Spleen (tissue), 11 donors: Measurements from ENCODE around the gene F8. TPM values are rescaled to one million over a fixed set of nuclear protein-coding genes. Genes with fewer than 3 reads are reported as not detected.
"Not testable (repeated sequence)": the region's sequence is repeated elsewhere in the genome, so short reads cannot be mapped to it uniquely, and the experiment has no call there.

ENCODE experiments used
- DNase-seq: peaks from one replicate; pipeline ENCODE4 v3.0.0-alpha.2; 2020
- H3K27ac ChIP-seq, 8 donors: fragments of 200-600 bp; sonication (generic) in 7 of 8; 1 replicate in 4 of 8; 2 replicates in 4 of 8; pipeline versions ENCODE4 v1.5.0 to v1.8.0; 2016 to 2021; ENCODE audit warnings: inconsistent platforms in 4 of 8, mild to moderate bottlenecking in 4 of 8, moderate library complexity in 1 of 8
- H3K27me3 ChIP-seq, 7 donors: fragments of 200-600 bp; sonication (generic) in 6 of 7; replicated peaks in 1 of 7; 1 replicate in 4 of 7; 2 replicates in 3 of 7; pipeline versions ENCODE4 v1.5.0 to v1.8.0; 2016 to 2021; ENCODE audit warnings: inconsistent platforms in 3 of 7, mild to moderate bottlenecking in 1 of 7
- H3K36me3 ChIP-seq, 6 donors: fragments of 200-600 bp; sonication (generic) in 5 of 6; 1 replicate in 4 of 6; 2 replicates in 2 of 6; pipeline versions ENCODE4 v1.5.0 to v1.8.0; 2016 to 2021; ENCODE audit warnings: inconsistent platforms in 2 of 6
- H3K4me1 ChIP-seq, 6 donors: fragments of 200-600 bp; sonication (generic) in 5 of 6; 1 replicate in 3 of 6; 2 replicates in 3 of 6; pipeline versions ENCODE4 v1.5.0 to v1.8.0; 2016 to 2021; ENCODE audit warnings: inconsistent platforms in 3 of 6
- H3K4me3 ChIP-seq, 8 donors: fragments of 200-600 bp; sonication (generic) in 7 of 8; 1 replicate in 4 of 8; 2 replicates in 4 of 8; pipeline versions ENCODE4 v1.5.0 to v1.8.0; 2016 to 2021; ENCODE audit warnings: inconsistent platforms in 4 of 8, mild to moderate bottlenecking in 4 of 8, moderate library complexity in 2 of 8
- H3K9me3 ChIP-seq, 8 donors: fragments of 200-600 bp; sonication (generic) in 7 of 8; 1 replicate in 4 of 8; 2 replicates in 4 of 8; pipeline versions ENCODE4 v1.5.0 to v1.8.0; 2016 to 2021; ENCODE audit warnings: inconsistent platforms in 4 of 8
- POLR2A ChIP-seq, 3 donors: fragments of 450-650 bp; IDR thresholded peaks; one replicate each; pipeline ENCODE4 v1.5.1; 2017; ENCODE audit warnings: antibody characterized with exemption in 3 of 3, mild to moderate bottlenecking in 1 of 3
- POLR2AphosphoS5 ChIP-seq, 3 donors: sonication (generic); formaldehyde crosslinking; IDR thresholded peaks; one replicate each; pipeline ENCODE4 v1.5.1; 2017; ENCODE audit warnings: antibody characterized with exemption in 3 of 3
- WGBS, 5 donors: extraction: QIAGEN DNeasy Blood & Tissue Kit in 3 of 5; methylation state at CpG; one replicate each; pipeline versions ENCODE4 v1.1.5 to v1.1.7; 2013 to 2018; 5-methylcytosine and 5-hydroxymethylcytosine counted together
- intact Hi-C: fragments of 100-400 bp; cut with DNase I; formaldehyde crosslinking; loops from one replicate; pipeline ENCODE4 v1.15.0; 2023; ENCODE audit warnings: low total_unique reads
- polyA plus RNA-seq, 3 donors: library from polyadenylated mRNA; stranded (reverse); fragments of 200-250 nt; gene quantifications; one replicate each; pipeline ENCODE4 v1.2.1, GENCODE V29; 2013
- total RNA-seq, 7 donors: library from RNA; depleted of rRNA in 3 of 7; stranded (reverse); fragments of >200 nt in 3 of 7; fragmentation: NEBNext Ultra II Directional in 4 of 7; extraction: Animal tissue kit (Norgen Biotek cat#: 25700) in 4 of 7; gene quantifications; one replicate each; pipeline versions ENCODE4 v1.1.0 to v1.2.1, GENCODE V29; 2016 to 2021
- TF ChIP-seq, protein P1 (sequence below), 11 experiments: fragments of 200-600 bp in 7 of 11; fragments of 450-650 bp in 4 of 11; sonication (generic) in 4 of 11; IDR thresholded peaks in 8 of 11; conservative IDR thresholded peaks in 3 of 11; 1 replicate in 7 of 11; 2 replicates in 4 of 11; pipeline versions ENCODE4 v1.4.0 to v1.8.0; 2016 to 2021; ENCODE audit warnings: antibody characterized with exemption in 11 of 11, inconsistent platforms in 4 of 11, mild to moderate bottlenecking in 1 of 11
- donor health status: healthy with polysubstance abuse.
- donor health status: DM: no; HTN: no; CAD: no; lungs with moderate emphysema.
- donor health status: DM: no; HTN: no; CAD: no.
- donor health status: Bipolar disorder and iron deficiency.
- donor health status: healthy.
- donor health status: DM: no; HTN: no; CAD: no.
- donor health status: DM: yes; HTN: yes; CAD: no.

The F8 gene
- total and polyA plus RNA-seq, 10 donors: 3.4 to 135 (median 67.9) TPM

DNA sequence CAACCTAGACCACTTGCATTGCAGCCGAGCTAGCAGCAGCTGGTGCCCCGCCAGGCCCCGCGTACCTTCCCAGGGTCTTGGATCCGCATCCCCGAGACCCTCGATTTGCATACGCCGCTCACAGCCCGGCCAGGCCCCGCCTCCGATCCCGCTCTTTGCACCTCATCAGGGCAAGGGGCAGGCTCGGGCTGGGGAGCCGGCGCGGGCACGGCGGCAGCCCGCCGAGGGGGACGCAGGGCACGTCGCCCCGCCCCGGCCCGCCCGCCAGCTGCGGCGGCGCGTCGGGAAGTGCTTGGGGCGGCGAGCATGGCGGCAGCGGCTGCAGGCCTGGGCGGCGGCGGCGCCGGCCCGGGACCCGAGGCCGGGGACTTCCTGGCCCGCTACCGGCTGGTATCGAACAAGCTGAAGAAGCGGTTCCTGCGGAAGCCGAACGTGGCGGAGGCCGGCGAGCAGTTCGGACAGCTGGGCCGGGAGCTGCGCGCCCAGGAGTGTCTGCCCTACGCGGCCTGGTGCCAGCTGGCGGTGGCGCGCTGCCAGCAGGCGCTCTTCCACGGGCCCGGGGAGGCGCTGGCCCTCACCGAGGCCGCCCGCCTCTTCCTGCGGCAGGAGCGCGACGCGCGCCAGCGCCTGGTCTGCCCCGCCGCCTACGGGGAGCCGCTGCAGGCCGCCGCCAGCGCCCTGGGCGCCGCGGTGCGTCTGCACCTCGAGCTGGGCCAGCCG lies 136.3 kb downstream of the F8 start, which contains the start of gene F8A1:
Gene F8A1 (plus strand): TSS at position 287 of the 720 bp plus-strand sequence. CDS start 20 bp downstream, at position 307.
- H3K27ac ChIP-seq: peak within 1 kb of the TSS in 2 of 8 donors; percentile 60 to 72
- H3K4me1 ChIP-seq: peaks cover 0 to 13% (median 0%) of the 10 kb centered on the region in 6 donors
- H3K36me3 ChIP-seq, H3K27me3 ChIP-seq, H3K9me3 ChIP-seq, DNase-seq, intact Hi-C loops: not testable (repeated sequence)
- peak in 1 of 3 donors; percentile 17 for TF ChIP-seq POLR2AphosphoS5 (IDR thresholded peaks at IDR 0.05)
- WGBS, 5 donors: 0 to 50% (median 1%) methylated on average over 4 to 15 of the region's 91 CpGs; no CpG with 5 or more reads in 2 of the 5 donors
- peak within 1 kb of the TSS in 3 of 8 donors; percentile 20 to 45 (median 39) for H3K4me3 ChIP-seq

DNA sequence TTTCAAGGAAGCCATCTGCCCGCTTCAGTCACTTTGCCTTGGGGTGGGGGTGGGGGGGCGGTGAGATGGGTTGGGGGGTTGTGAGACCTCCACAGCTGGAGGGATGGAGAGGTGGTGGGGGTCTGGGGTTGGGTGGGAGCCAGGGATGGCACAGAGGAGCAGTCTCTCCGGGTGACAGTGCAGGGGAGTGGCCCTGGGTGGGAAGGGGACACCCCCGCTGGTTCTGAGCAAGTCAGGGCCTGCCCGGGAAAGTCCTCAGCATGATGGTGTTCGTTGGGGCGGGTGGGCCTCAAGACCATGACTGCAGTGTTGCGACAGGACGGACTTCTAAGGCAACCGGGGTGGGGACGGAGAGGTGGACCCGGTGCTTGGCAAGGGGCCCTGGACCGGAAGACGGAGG lies 137.0 kb downstream of the F8 start:
- WGBS, 5 donors: 52 to 89% (median 56%) methylated on average over 2 to 4 of the region's 14 CpGs; no CpG with 5 or more reads in 1 of the 5 donors
- Histone ChIP-seq H3K4me3 (peak overlapping the region in 1 of 8 donors; percentile 39), H3K27ac (peak overlapping the region in 1 of 8 donors; percentile 72)
- peak; percentile 75 for DNase-seq
- H3K27me3 ChIP-seq, H3K9me3 ChIP-seq, H3K36me3 ChIP-seq, H3K4me1 ChIP-seq, intact Hi-C loops: not testable (repeated sequence)

DNA sequence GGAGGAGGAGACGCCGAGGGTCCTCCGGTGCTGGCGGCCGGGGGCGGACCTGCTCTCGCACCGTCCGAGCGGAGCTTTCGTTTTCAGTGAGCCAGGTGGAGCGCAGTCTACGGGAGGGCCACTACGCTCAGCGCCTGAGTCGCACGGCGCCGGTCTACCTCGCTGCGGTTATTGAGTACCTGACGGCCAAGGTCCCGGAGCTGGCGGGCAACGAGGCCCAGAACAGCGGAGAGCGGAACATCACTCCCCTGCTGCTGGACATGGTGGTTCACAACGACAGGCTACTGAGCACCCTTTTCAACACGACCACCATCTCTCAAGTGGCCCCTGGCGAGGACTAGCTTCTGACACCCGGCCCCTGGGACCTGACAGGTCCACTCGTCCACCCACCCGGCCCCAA lies 137.5 kb downstream of the F8 start:
- H3K4me1 ChIP-seq, H3K36me3 ChIP-seq, H3K27ac ChIP-seq, intact Hi-C loops, DNase-seq, H3K9me3 ChIP-seq, H3K27me3 ChIP-seq, H3K4me3 ChIP-seq: not testable (repeated sequence)
- 94 to 98% methylated on average over 7 to 15 of the region's 33 CpGs; no CpG with 5 or more reads in 3 of the 5 donors for WGBS, 5 donors

DNA sequence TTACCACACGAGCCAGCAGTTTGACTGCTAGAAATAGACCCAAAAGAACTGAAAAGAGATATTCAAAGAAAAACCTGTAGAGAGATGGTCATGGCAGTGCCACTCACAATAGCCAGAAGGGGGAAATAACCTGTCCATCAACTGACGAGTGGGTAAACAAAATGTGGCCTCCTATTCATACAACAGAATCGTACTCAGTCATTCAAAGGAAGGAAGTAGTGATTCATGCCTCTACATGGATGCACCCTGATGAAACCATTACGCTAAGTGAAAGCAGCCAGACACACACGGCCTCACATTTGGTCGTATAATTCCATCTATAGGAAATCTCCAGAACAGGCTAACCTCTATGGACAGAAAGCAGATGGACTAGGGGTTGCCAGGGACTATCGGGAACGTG lies 138.5 kb downstream of the F8 start:
- H3K27ac ChIP-seq, H3K4me3 ChIP-seq, H3K4me1 ChIP-seq, H3K27me3 ChIP-seq, H3K36me3 ChIP-seq, DNase-seq, H3K9me3 ChIP-seq, intact Hi-C loops: not testable (repeated sequence)
- WGBS, 5 donors: no CpG with 5 or more reads among the region's 8 CpGs

DNA sequence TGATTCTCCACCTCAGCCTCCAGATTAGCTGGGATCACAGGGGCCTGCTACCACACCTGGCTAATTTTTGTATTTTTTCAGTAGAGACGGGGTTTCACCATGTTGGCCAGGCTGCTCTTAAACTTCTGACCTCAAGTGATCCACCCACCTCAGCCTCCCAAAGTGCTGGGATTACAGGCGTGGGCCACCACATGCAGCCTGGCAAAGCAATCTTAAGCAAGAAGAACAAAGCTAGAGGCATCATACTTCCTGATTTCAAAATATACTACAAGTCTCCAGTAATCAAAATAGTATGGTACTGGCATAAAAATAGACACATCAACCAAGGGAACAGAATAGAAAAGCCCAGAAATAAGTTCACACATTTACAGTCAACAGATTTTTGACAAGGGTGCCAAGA lies 149.2 kb downstream of the F8 start:
- Histone ChIP-seq H3K27ac (no peak overlapping the region), H3K4me3 (no peak overlapping the region), H3K4me1 (no peaks in the 10 kb centered on the region), H3K36me3 (peaks cover 0 to under 1% (median 0%) of the 10 kb centered on the region in 6 donors), H3K9me3 (peaks cover 0 to 25% (median 4%) of the 10 kb centered on the region in 8 donors), H3K27me3 (no peaks in the 10 kb centered on the region)
- TF ChIP-seq, protein P1, sequence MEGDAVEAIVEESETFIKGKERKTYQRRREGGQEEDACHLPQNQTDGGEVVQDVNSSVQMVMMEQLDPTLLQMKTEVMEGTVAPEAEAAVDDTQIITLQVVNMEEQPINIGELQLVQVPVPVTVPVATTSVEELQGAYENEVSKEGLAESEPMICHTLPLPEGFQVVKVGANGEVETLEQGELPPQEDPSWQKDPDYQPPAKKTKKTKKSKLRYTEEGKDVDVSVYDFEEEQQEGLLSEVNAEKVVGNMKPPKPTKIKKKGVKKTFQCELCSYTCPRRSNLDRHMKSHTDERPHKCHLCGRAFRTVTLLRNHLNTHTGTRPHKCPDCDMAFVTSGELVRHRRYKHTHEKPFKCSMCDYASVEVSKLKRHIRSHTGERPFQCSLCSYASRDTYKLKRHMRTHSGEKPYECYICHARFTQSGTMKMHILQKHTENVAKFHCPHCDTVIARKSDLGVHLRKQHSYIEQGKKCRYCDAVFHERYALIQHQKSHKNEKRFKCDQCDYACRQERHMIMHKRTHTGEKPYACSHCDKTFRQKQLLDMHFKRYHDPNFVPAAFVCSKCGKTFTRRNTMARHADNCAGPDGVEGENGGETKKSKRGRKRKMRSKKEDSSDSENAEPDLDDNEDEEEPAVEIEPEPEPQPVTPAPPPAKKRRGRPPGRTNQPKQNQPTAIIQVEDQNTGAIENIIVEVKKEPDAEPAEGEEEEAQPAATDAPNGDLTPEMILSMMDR (IDR thresholded peaks at IDR 0.05 in 8 of 11, conservative IDR thresholded peaks at IDR 0.05 in 3 of 11): no peak
- TF ChIP-seq POLR2AphosphoS5 (IDR thresholded peaks at IDR 0.05): no peak
- no peak for TF ChIP-seq POLR2A (IDR thresholded peaks at IDR 0.05)
- DNase-seq: no peak
- 64 to 89% (median 67%) methylated on average over 2 of the region's 2 CpGs for WGBS, 5 donors
- intact Hi-C loops: no loop called here

DNA sequence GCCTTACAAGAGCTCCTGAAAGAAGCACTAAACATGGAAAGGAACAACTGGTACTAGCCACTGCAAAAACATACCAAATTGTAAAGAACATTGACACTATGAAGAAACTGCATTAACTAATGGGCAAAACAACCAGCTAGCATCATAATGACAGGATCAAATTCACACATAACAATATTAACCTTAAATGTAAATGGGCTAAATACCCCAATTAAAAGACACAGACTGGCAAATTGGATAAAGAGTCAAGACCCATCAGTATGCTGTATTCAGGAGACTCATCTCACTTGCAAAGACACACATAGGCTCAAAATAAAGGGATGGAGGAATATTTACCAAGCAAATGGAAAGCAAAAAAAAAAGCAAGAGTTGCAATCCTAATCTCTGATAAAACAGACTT lies 154.0 kb downstream of the F8 start:
- H3K27ac ChIP-seq, DNase-seq, H3K4me1 ChIP-seq, H3K36me3 ChIP-seq, intact Hi-C loops, H3K4me3 ChIP-seq, H3K27me3 ChIP-seq: not testable (repeated sequence)
- H3K9me3 ChIP-seq: peaks cover 0 to 55% (median 14%) of the 10 kb centered on the region in 8 donors
